HG02642 (cell line): ENCODE measurements around the gene NXPE3.
A peak's percentile ranks its signal among the peaks of the same experiment; 100 is the strongest.

Experiments
- ATAC-seq: cut with Tn5 transposase; IDR thresholded peaks from one replicate; pipeline ENCODE4 v1.9.1; 2021; ENCODE audit warnings: mild to moderate bottlenecking; ENCODE audit not compliant: unreplicated experiment, poor library complexity

The NXPE3 gene

DNA sequence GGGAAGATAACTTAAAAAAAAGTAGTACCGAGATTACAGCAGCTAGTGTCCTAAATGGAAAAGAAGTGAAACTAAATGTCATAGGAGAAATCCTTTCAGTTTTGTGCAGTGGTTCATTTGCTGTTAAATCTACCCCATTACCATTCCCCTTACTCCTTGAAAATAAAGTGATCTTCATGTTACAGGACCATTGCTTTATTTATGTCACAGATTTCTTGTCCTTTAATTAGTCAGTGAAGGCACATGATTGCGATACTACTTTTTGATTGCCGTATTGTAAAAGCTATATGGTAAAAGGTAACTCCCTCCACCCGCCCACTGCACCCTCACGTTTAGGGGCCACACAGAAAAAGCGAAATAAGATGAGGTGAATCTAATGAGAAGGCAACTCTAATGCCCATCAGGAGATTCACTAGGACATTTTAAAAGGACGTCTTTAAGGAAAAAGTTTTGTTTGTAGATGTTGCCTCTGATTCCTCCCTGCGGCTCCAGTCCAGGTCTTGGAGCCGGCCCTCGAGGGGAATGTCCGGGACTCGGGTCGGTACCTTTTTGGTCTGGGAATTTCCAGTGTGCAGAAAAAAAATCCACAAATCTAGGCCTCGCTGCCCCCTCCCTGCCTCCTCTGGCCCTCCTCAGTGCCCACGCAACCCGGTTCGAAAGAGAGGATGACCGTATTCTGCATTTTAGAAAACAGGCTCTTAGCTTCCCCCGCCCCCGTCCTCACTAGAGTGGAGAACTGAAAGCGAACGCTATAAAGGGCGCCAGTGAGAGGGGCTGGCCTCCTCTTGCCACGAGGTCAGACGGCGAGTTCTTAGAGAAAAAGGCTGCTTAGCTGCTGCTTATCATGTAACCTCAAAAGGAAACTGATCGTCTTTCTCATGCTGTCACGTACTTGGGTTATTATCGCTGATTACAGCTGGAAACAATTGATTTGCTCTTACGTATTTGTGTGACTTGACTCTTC lies 48.5 kb downstream of the NXPE3 start:
- ATAC-seq = peak; percentile 87

DNA sequence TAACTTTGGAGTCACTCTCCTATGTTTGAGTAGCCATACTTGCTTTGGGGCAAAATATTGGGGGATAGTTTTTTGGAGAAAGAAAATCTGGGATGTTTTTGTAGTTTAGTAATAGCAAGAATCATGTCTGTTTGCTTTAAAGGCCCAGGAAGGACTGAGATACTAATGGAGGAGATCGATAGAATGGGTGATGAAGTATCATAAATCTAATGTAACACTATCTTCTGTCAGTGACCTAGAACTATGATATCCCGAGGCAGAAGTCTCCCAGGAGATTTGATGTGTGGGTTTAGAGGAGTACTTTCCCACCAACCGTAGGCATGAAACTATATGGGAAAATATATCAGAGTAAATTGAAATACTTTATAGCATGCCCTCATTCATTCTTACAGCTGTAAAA lies 49.3 kb downstream of the NXPE3 start:
- no peak for ATAC-seq

DNA sequence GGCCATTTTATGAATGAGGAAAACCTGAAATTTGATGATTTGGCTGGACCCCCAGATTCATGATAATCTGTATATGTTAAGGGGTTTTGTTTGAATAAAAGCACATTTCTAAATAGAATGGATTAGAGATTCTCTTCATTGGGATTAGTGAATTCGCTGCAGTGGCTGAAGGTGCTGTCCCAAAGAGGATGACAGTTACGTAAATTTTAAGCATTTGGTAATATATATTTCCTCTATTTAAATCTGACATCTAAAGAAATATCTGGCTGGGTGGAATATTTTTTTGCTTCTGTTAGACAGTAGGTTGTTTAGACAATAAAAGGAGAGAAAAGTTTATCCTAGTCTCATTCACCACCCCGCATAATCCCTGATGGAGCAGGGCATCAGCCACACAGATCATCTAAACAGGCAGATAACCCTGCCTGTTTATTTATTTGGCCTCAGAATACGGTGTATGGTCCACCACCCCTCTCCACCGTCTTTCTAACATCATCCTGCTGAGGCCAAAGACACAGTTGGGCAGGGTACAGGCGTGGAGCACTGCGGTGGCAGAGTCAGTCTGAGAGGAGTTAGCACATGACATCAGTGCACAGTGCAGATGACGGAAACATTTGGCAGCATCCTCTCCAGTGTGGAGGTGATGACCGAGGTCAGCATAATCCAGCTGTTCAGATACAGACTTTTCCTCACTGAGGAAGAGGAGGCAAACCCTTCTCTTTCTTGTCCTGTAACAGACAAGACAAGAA lies 49.9 kb downstream of the NXPE3 start:
- ATAC-seq = peak; percentile 47

DNA sequence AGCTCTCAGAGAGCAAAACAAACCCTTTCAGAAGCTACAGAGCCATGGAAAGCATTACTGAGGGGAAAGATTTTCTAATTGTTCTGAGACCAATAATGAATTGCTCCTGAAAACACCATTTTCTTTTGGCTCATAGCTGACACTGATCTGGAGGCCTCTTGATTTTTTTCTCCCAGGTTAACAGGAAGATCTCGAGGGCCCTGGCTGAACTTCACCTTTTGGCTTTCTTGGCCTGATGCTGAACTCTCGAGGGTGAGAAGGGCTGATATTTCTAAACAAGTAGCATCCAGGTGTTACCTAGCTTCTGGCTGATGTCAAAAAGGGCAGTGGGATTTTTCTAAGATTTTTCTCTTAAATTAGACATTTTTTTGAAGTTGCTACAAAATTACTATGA lies 50.4 kb downstream of the NXPE3 start:
- ATAC-seq = no peak

DNA sequence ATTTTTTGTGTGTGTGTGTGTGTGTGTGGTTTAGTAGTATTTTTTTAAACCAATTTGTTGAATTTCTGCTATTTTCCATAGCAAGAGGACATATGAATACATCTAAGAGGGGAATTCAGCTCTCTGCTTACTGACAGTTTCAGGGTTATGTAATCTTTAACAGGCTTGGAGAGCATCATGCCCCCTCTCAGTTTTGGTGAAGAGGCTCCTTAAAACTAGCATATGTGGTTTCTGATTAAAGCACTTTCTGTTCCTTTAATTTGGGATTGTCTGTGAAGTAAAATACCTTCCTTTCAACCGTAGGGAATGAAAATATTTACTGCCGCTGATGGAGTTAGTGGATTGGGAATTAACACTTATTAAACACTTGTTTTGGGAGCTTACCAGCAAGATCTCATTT lies 50.9 kb downstream of the NXPE3 start:
- ATAC-seq = no peak

DNA sequence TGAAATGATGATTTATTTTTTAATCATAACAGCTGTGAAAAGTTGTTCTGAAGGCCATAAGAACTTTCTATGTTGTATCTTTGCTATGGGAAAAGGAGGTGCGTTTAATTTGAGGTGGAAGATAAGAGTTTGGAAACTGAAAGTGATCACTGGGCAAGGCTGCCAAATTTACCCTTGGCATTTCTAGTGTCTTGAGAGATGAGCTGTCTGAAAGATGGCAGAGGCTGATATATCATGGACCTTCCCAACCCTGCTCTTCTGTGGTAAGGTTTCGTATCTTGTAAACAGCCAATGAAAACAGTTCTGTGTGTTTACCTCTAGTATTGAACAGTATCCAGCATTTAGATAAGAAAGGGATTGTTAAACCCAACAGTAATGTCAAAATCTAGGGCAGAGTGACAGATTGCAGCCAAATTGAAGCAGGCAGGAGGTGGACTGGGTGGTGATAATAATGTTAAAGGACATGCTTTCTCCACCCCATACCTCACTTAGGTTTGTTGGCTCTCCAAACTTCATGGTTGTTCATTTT lies 54.5 kb downstream of the NXPE3 start:
- no peak for ATAC-seq

DNA sequence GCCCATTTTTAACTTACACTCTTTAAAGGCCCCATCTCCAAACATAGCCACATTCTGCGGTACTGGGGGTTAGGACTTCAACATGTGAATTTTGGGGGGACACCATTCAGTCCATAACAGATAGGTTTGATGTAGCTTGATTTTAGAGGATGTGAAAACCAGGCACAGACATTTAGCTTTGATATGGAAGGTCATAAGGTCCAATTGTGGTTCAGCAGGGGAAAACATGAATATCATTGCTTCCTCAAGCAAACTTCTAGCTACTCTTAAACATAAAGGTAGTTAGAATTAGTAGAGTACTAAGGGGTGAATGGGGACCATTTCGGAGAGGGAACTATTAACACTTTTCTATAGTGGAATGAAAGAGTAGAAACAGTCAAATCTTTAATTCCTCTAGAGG lies 56.7 kb downstream of the NXPE3 start:
- no peak for ATAC-seq

DNA sequence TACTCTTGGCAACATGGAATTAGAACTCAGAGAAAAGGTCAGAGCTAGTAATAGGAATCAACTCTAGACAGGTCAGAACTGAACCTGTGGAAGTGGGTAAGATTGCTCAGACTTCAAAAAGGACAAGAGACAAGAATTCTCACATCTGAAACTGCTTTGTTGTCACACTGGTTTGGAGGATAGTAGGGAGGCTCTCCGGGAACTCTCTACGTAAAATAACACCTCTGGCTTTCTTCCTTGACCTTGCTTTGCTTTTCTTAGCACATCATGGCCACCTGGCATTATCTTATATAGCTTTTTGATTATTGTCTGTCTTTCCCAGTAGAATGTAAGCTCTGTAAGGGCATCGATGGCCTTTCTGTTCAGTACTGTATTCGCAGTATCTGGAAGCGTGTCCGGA lies 57.1 kb downstream of the NXPE3 start:
- no peak for ATAC-seq

DNA sequence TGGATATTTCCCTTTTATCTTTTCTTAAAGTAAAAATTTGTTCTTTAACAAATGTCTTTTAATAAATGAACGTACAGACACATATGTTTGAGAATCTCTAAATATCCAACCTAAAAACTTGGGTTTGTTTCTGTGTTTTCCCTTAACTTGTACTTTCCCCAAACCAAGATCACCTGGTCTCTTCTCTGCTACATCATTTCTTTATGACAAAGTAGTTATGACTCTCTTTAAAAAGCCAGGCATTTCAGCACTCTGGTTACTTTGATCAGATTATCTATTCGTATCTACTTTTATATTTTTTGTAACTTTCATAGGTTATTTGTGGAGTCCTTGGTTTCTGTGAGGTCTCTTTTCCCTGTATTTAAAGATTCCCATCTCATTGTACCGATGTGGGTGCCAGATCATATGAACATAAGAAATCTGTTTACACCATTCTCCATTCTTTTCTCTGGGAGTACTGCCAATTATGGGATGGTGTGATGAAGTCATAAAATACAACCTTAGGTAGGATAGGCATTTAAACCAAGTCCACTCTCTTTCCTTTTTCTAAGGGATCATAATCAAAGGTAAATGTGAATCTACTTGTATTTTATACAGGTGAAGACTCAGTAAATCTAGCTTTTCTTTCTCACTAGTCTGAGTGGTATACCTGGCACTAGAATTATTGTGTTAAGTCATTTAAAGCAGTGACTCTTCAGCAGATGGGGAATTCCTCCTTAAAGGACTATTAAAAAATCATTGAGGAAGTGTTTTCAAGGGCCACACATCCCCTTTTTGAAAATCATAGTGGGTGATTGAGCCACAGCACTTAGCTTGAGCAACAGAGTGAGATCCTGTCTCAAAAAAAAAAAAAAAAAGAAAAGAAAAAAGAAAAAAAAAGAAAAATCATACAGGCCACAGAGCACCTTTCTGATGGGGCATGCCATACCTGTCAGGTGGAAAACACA lies 57.9 kb downstream of the NXPE3 start:
- ATAC-seq = peak; percentile 43

DNA sequence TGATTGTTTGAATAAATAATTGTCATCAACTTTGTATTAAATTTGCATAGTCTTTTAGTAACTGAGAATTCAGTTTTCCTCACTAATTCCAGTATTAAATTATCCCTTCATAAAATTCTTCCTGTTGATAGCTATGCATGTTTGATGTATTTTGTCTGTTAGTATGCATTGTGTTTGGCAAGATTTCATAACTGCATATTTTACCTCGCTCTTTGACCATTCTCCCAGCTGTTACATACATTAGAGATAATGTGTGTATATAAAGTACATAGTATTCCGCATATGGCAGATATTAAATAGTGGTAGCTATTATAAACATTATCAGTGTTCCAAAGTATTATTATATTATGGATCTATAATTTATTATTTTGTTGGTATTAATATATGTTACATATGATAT lies 59.7 kb downstream of the NXPE3 start:
- no peak for ATAC-seq

DNA sequence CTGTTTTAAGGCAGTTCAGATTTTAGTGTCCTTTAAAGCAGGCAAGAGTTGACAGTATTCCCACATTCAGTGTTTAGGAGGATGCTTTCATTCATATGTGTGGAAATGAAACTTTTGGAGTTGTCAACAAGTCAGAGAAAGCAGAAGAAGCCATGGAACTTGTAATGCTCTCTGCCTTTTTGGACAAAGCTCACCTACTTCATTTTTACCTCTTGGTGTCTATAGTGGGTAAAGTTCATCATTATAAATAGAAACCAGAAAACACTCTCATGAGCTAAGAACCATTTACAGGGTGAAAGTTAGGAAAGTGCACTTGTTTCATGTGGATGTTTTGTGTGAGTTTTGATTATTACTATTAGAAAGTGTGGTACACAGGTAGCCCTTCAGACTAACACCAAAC lies 61.1 kb downstream of the NXPE3 start:
- ATAC-seq = no peak

DNA sequence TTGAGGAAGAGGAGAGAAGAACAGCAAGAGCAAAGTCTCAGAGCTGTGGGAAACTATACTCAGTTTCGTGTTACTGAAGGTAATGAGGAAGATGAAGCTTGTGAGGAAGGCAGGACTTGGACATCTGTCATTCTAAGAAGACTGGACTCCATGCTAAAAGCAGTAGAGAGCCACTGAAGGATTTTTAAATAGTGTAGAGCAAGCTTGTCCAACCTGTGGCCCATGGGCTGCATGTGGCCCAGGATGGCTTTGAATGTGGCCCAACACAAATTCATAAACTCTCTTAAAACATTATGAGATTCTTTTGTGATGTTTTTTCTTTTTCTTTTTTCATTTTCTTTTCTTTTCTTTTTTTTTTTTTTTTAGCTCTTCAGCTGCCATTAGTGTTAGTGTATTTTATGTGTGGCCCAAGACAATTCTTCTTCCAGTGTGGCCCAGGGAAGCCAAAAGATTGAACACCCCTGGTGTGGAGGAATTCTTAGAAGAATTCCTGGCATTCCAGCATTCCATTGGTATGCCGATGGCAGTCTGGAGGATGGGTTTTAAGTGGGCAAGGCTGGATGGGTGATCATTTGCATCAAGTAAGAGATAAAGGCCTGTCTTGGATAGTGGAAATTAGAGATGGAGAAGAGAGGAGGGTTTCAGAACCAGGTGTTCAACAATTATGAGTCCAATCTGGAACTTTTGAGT lies 63.4 kb downstream of the NXPE3 start:
- ATAC-seq = no peak

DNA sequence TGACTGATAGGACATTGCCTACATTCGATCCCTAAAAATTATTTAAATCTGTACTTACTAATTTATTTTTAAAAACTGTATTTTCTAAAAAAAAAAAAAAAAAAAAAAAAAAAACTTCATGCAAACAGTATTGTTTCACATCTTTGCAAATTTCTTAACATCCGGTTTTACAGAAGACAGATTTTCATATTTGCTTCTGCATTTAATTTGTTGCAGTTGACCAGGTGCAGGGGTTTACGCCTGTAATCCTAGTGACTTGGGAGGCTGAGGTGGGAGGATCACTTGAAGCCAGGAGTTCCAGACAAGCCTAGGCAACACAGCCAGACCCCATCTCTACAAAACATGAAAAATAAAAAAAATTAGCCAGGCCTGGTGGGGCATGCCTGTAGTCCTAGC lies 63.9 kb downstream of the NXPE3 start:
- ATAC-seq = no peak

DNA sequence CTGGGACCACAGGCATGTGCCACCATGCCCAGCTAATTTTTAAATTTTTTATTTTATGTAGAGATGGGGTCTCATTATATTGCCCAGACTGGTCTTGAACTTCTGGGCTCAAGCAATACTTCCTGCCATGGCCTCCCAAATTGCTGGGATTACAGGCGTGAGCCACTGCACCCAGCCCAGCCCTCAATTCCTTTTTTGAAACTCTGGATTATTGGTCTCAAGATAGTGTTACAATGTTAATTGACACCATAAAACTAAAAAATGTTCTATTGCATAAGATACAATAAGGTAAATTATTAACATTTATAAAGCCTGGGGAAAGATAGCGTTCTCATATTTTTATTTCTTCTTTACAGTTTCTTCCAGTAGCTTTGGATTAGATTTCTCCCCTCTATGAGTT lies 66.4 kb downstream of the NXPE3 start:
- no peak for ATAC-seq

DNA sequence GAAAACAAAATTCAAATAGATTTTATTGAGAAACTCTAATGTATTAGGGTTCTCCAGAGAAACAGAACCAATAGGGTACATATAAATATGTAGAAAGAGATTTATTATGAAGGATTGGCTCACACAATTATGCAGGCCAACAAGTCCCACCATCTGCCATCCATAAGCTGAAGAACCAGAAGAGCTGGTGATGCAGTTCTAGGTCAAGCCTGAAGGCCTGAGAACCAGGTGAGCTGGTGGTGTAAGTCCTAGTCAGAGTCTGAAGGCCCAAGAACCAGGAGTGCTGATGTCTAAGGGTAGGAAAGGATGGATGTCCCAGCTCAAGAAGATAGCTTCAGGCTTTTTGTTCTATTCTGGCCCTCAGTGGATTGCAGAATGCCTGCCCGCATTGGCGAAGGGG lies 67.7 kb downstream of the NXPE3 start:
- no peak for ATAC-seq

DNA sequence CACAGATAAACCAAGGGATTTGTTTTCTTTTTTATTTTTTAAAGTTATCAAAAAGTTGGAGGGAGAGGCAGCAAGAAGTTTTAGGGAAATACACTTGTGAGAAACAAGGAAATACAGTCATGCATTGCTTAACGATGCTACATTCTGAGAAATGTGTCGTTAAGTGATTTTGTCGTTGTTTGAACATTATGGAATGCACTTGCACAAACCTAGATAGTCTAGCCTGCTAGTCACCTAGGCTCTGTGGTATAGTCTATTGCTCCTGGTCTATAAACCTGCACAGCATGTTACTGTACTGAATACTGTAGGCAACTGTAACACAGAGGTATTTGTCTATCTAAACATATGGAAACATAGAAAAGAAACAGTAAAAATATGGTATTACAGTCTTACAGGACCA lies 68.3 kb downstream of the NXPE3 start:
- no peak for ATAC-seq

DNA sequence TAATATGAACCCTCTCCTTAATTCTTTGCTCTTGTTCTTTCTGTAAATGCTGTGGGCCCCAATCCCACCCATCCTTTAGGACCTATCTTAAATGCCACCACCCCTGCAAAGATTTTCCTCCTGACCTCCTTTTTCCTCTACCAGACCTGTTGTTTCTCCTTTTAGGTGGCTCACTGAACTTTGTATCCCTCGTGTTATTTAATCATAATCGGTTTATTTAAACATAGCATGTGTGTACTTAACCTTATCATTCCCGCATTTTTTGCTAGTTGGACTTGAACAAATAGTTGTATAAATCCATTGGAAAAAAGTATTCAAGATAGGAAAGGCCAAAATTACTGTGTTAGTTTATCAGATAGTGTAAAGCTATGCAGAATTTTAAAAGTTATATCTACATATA lies 69.3 kb downstream of the NXPE3 start:
- no peak for ATAC-seq

DNA sequence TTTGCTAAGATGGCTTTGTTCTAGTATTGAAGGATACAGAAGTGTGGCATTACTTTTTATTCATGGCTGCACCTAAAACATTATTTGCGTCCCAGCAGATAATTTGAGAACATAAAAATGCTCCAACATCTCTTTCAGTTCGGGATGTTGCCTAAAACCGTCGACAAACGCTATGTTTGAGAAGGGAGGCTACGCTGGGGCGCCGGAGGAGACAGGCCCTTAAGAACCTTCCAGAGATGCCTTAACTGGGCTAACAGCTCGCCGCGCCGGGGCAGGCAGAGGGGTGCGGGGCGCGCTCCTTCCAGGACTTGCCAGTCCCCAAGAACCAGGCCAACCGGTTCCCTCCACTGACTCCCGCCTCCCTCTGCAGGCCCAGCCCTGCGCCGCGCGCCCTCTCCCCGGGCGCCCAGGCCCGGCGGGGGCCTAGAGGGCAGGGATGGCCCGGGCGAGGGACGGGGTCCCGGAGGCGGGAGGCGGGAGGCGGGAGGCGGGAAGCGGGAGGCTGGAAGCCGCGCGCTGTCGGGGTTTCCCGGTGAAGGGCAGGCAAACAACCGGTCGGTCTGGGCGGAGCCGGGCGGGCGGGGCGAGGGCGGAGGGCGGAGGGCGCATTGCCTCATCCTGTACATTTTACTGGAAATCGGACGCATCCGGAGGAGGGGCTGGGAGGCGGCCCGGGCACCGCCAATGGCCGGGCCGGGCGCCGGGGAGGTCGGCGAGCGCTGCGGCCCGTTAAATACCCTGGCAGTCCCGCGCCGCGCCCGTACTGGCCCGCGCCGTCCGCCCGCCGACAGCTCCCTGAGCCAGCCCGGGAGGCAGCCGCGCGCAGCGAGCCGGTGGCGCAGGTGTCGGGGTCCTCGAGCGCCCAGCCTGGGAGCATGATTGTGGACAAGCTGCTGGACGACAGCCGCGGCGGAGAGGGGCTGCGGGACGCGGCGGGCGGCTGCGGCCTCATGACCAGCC lies 70.0 kb downstream of the NXPE3 start, which contains the start of gene NFKBIZ:
Gene NFKBIZ, plus strand, starts transcription at position 761 of the 960 bp plus-strand sequence. Its CDS starts 115 bp downstream, at position 876.
- ATAC-seq = peak; percentile 82
